H1 (cell line): ENCODE data around the gene GRB7. TPM values are rescaled to one million over a fixed set of nuclear protein-coding genes. Genes with fewer than 3 reads are reported as not detected.

Experiments
- ASH2L ChIP-seq: fragments of 200-600, 300-600 bp; sonication (generic); IDR thresholded peaks from one replicate; pipeline ENCODE4 v1.7.1; 2017; ENCODE audit warnings: low read length
- RBBP5 ChIP-seq: IDR thresholded peaks from 2 replicates; pipeline ENCODE4 v1.7.1; 2012; ENCODE audit warnings: low read depth, mild to moderate bottlenecking, inconsistent platforms, low read length, moderate library complexity, borderline replicate concordance
- polyA plus RNA-seq, 7 experiments: library from polyadenylated mRNA; depleted of rRNA in 3 of 7; stranded (reverse) in 5 of 7; unstranded in 2 of 7; fragments of >200 nt in 5 of 7; fragments of 200-250 nt in 2 of 7; gene quantifications; 1 replicate in 5 of 7; 2 replicates in 1 of 7; 4 replicates in 1 of 7; pipeline versions ENCODE4 v1.2.1 to v1.2.3, GENCODE V29; 2011 to 2013; ENCODE audit warnings: missing spikeins in 2 of 7, mixed read lengths in 2 of 7
- total RNA-seq: library from RNA; stranded (reverse); fragmentation: NEBNext Ultra II Directional; extraction: Animal tissue kit (Norgen Biotek cat#: 25700); gene quantifications from 2 replicates; pipeline ENCODE4 v1.2.1, GENCODE V29; 2021

The GRB7 gene
- total and polyA plus RNA-seq, 2 of the 8 experiments (the other 6 are each of a cell fraction or from before 2014, with no cell fraction given): 32.2 to 41.5 TPM

DNA sequence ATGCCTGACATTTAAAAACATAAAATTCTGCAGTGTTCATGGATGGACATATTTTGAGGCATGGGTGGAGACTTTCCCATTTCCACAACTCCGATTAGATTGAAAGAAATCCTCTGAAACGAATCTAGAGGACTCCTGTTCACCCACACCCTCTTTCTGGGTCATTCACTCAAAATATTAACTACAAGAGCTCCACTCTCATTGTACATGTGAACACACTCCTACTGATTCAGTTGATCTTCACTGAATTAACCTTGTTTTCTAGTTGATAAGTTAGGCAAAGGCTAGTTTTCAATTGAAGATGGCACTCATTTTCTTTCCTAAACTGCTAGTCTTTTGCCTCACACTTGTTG lies 44.1 kb downstream of the GRB7 start (continued):
- TF ChIP-seq RBBP5: no peak
- no peak for TF ChIP-seq ASH2L
- TF ChIP-seq, all 59 proteins: peak for 0
